OCI-LY7 (cell line): ENCODE measurements around the gene CHD5.

ENCODE experiments used
- CTCF ChIP-seq: fragments of 200-600 bp; sonication (generic); conservative IDR thresholded peaks from 2 replicates; pipeline ENCODE4 v1.5.1; 2014; ENCODE audit warnings: mild to moderate bottlenecking, antibody characterized with exemption, low read length, moderate library complexity, mixed read lengths
- EZH2phosphoT487 ChIP-seq: fragments of 200-600 bp; sonication (generic); IDR thresholded peaks from 2 replicates; pipeline ENCODE4 v1.6.1; 2018; ENCODE audit warnings: low read depth, borderline replicate concordance, mild to moderate bottlenecking, mixed run types, antibody characterized with exemption, low read length, moderate library complexity, mixed read lengths

DNA sequence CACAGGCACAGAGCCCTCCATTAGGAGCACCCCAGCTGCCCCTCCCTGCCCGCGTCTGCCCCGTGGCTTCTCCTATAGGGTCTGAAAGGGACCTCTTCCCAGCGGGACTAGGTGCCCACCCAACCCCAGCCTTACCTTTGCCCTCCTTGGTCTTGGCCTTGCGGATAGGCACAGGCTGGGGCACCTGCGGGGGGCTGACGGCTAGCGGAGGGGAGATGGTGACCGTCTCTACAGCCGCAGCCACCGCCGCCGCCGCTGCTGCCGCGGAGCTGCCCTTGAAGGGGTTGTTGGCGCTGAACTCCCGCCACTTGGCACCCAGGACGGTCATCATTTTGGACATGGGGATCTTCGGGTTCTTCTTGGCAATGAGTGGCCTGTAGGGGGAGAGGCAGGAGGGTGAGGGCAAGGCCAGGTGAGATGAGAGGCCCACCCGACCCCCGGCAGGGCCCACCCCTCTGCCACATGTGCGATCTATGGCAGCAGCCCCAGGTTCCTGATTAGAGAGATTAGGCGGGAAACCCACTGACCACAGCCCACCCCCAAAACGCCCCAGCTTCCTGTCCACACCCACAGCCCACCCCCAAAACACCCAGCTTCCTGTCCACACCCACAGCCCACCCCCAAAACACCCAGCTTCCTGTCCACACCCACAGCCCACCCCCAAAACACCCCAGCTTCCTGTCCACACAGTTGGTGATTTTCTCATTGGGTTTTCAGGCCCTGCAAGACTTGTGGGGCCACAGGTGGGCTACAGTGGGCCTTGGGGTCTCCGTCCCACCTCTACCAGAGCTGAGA, 25.4 kb downstream of the CHD5 start:
- TF ChIP-seq CTCF (no peak), EZH2phosphoT487 (no peak)
